GM23248 (cell line): ENCODE measurements around the gene LILRA6.

Experiments
- EZH2 ChIP-seq: fragments of 200-600 bp; sonication (generic); IDR thresholded peaks from 2 replicates; pipeline ENCODE4 v1.6.1; 2018; ENCODE audit warnings: antibody characterized with exemption, mild to moderate bottlenecking; ENCODE audit not compliant: insufficient read depth, poor library complexity, severe bottlenecking
- EZH2phosphoT487 ChIP-seq: fragments of 200-600 bp; sonication (generic); IDR thresholded peaks from 2 replicates; pipeline ENCODE4 v1.6.1; 2018; ENCODE audit warnings: antibody characterized with exemption, moderate library complexity, mild to moderate bottlenecking, low read depth; ENCODE audit not compliant: insufficient read depth

DNA sequence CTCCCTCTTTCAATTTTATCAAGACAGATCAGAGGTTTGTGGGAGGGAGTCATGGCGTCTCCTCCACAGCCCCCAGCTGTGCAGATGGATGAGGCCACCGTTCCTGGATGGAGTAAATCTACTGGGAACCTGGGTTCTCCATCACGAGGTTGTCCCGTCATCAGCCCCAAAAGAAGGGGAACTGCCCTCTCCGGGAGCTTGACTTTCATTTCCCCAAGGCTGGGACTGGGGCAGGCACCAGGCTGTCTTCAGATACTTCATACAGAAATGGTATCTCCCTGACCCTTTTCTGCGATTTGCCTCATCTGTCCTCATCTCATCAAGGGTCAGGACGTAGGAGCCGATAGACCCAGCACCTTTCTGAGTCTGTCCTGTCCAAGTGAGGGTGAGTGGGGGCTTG is 28.5 kb upstream of the LILRA6 start:
- TF ChIP-seq EZH2 (no peak), EZH2phosphoT487 (no peak)
